GM18868 (cell line): ENCODE results near the gene SCMH1.

Source experiments
- ATAC-seq: cut with Tn5 transposase; IDR thresholded peaks from one replicate; pipeline ENCODE4 v1.9.1; 2021; ENCODE audit warnings: mild to moderate bottlenecking, moderate library complexity; ENCODE audit not compliant: unreplicated experiment

SCMH1 gene

GRCh38 chr1:41013024-41013423, 229.1 kb downstream of the SCMH1 start:
- ATAC-seq: no peak

- ATAC-seq: no peak
These were observed 231.8 kb downstream of the SCMH1 start for GRCh38 chr1:41010345-41010744.

GRCh38 chr1:41009466-41009865, 232.6 kb downstream of the SCMH1 start:
- ATAC-seq: no peak

GRCh38 chr1:41006942-41007865, 234.9 kb downstream of the SCMH1 start:
- no peak for ATAC-seq

- ATAC-seq: no peak
These were observed 236.2 kb downstream of the SCMH1 start for GRCh38 chr1:41005876-41006275.

- peak; percentile 98 for ATAC-seq
These were observed 238.4 kb downstream of the SCMH1 start for GRCh38 chr1:41003640-41004220.

- ATAC-seq: no peak
These were observed 238.9 kb downstream of the SCMH1 start for GRCh38 chr1:41003127-41003639.

- ATAC-seq: no peak
These were observed 243.4 kb downstream of the SCMH1 start for GRCh38 chr1:40998668-40999067.

- ATAC-seq: no peak
These were observed 245.0 kb downstream of the SCMH1 start for GRCh38 chr1:40997096-40997495.

- ATAC-seq: no peak
These were observed 253.0 kb downstream of the SCMH1 start for GRCh38 chr1:40989066-40989465.

GRCh38 chr1:40988280-40988679, 253.8 kb downstream of the SCMH1 start:
- ATAC-seq: no peak

- ATAC-seq: no peak
These were observed 254.4 kb downstream of the SCMH1 start for GRCh38 chr1:40987439-40988276.

GRCh38 chr1:40986956-40987355, 255.2 kb downstream of the SCMH1 start:
- no peak for ATAC-seq

GRCh38 chr1:40986328-40986783, 255.8 kb downstream of the SCMH1 start:
- ATAC-seq: no peak

- ATAC-seq: no peak
These were observed 256.2 kb downstream of the SCMH1 start for GRCh38 chr1:40985875-40986274.

GRCh38 chr1:40985161-40985560, 256.9 kb downstream of the SCMH1 start:
- no peak for ATAC-seq

GRCh38 chr1:40984531-40984930, 257.6 kb downstream of the SCMH1 start:
- no peak for ATAC-seq

- ATAC-seq: no peak
These were observed 258.0 kb downstream of the SCMH1 start for GRCh38 chr1:40984066-40984465.

- no peak for ATAC-seq
These were observed 258.8 kb downstream of the SCMH1 start for GRCh38 chr1:40983286-40983685.

GRCh38 chr1:40982721-40983120, 259.4 kb downstream of the SCMH1 start:
- ATAC-seq: no peak
